ENCODE results near the gene PTF1A.

Gene PTF1A

DNA sequence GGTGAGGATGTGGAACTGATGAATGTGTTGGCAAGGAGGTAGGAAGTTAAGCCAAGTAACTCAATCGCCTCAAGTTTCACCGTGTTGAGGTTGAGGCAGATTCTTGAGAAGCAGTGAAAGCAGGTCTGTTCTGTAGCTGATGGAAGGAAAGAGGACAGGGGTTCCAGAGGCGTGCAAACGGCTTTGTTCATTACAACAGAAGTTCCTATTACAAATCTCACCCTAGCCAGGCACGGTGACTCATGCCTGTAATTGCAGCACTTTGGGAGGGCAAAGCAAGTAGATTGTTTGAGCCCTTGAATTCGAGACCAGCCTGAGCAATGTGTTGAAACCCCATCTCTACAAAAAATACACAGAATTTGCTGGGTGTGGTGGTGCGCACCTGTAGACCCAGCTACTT is 36.9 kb upstream of the PTF1A start:
- H3K4me3 ChIP-seq (ENCODE audit: low read depth, low read length) = no peak overlapping the region
- no peak for TF ChIP-seq CTCF (IDR thresholded peaks at IDR 0.05; ENCODE audit: low read depth, low read length, missing control alignments)
- DNase-seq (ENCODE audit: low read depth) = no peak

GRCh38 chr10:23156447-23157150 is 35.5 kb upstream of the PTF1A start:
- no peak overlapping the region for H3K4me3 ChIP-seq (ENCODE audit: low read depth, low read length)
- DNase-seq (ENCODE audit: low read depth) = no peak
- TF ChIP-seq CTCF (IDR thresholded peaks at IDR 0.05; ENCODE audit: low read depth, low read length, missing control alignments) = no peak

DNA sequence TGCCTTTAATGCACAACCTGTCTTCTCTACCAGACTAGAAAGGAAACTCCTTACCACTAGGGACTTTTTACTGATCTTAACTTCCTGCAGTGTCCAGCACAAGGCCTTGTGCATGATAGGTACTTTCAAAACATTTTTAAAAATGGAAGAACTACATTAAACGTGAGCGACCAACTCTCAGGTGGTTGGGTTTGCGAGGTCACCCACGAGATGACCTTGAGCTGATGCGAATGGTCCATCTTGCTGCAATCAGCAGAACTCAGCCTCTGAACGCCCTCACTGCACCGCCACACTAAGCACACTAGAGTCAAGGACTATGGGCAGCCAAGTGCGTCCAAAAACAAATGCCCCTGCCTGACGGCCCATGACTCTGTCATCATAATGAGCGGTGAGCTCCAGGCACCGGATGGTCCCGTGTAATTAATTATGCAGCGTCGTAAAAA is 34.9 kb upstream of the PTF1A start:
- TF ChIP-seq CTCF (IDR thresholded peaks at IDR 0.05; ENCODE audit: low read depth, low read length, missing control alignments) = no peak
- DNase-seq (ENCODE audit: low read depth) = peak; percentile 12
- H3K4me3 ChIP-seq (ENCODE audit: low read depth, low read length) = no peak overlapping the region; the same call in 1 of the 2 replicates

GRCh38 chr10:23157691-23158369 is 34.3 kb upstream of the PTF1A start:
- no peak overlapping the region; the same call in 1 of the 2 replicates for H3K4me3 ChIP-seq (ENCODE audit: low read depth, low read length)
- DNase-seq (ENCODE audit: low read depth) = peak; percentile 40
- peak; percentile 49 for TF ChIP-seq CTCF (IDR thresholded peaks at IDR 0.05; ENCODE audit: low read depth, low read length, missing control alignments)

DNA sequence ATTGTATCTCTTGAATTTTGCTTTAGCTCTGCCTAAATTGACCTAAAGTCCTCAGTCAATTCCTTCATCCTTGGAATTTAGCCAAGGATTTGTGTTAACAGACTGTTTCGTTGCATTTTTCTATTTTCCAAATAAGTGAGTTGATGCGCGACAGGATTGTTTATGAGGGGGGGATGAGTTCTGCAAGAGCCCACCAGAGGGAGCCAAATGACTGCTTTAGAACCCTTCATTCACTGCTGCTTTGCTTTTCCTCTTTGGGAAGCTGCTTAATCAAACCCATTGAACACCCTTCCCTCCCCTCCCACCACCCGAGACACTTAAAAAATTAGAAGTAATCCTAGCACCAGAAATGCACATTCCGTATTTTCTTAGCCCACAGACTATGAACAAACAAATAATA is 33.7 kb upstream of the PTF1A start:
- peak; percentile 36 for DNase-seq (ENCODE audit: low read depth)
- no peak overlapping the region; the same call in 1 of the 2 replicates for H3K4me3 ChIP-seq (ENCODE audit: low read depth, low read length)

DNA sequence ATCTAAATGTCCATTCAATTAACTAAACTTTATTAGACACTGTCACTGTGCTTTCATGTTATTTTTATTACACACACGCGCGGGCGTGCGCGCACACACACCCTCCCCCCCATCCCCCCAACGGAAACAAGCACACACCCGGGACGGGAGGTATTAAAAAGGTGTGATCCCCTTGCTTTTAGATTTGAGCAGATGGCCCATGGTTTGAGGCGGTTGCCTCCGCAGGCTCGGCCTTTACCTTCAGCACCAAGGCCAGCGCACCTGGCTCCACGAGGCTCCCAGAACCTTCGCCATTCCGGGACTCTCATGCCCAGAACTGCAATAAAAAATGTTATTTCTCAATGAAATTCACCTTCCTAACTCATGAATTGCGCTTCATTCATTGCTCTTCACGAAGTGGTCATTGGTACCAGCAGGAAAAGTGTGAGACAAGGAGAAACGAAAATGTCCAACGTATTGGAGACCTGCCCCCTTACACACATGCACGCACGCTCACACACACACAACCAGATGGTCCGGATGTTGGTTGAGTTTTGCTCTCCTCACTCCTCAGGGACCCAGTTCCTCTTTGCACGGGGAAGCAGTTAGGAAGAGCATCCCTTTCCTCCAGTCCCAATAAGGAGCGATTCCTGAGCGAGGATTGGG is 20.8 kb upstream of the PTF1A start:
- TF ChIP-seq CTCF (IDR thresholded peaks at IDR 0.05; ENCODE audit: low read depth, low read length, missing control alignments) = no peak
- DNase-seq (ENCODE audit: low read depth) = no peak
- no peak overlapping the region for H3K4me3 ChIP-seq (ENCODE audit: low read depth, low read length)

More for the DNA sequence above, 33.7 kb upstream of the PTF1A start:
- peak; percentile 87 for TF ChIP-seq CTCF (IDR thresholded peaks at IDR 0.05; ENCODE audit: low read depth, low read length, missing control alignments)
